PFSK-1 (cell line): ENCODE data around the gene TAPBP.
A peak's percentile ranks its signal among the peaks of the same experiment; 100 is the strongest.

ENCODE experiments used
- FOXP2 ChIP-seq: optimal IDR thresholded peaks from 2 replicates; pipeline ENCODE3; 2011; ENCODE audit warnings: borderline replicate concordance, control low read depth, inconsistent platforms; ENCODE audit not compliant: insufficient read depth; ENCODE audit errors: extremely low read length, extremely low read depth
- POLR2AphosphoS5 ChIP-seq: IDR thresholded peaks from 2 replicates; pipeline ENCODE4 v1.6.1; 2012; ENCODE audit warnings: low read depth, mild to moderate bottlenecking, control low read depth, low read length, moderate library complexity
- REST ChIP-seq, 2 experiments: IDR thresholded peaks; 2 replicates each; pipeline versions ENCODE4 v1.6.1 to v1.8.0; 2011 to 2012; ENCODE audit warnings: low read depth in 2 of 2, low read length in 2 of 2, control low read depth in 1 of 2, inconsistent platforms in 1 of 2, mild to moderate bottlenecking in 1 of 2, moderate library complexity in 1 of 2; ENCODE audit not compliant: insufficient read depth in 1 of 2
- SIN3A ChIP-seq: IDR thresholded peaks from 2 replicates; pipeline ENCODE4 v1.6.1; 2012; ENCODE audit warnings: mild to moderate bottlenecking, low read length, moderate library complexity, borderline replicate concordance; ENCODE audit not compliant: insufficient read depth
- TAF1 ChIP-seq: IDR thresholded peaks from 2 replicates; pipeline ENCODE4 v1.6.1; 2012; ENCODE audit warnings: low read length, control low read depth, borderline replicate concordance; ENCODE audit not compliant: insufficient read depth

Gene TAPBP

GRCh38 chr6:33277663-33278391 lies 36.1 kb downstream of the TAPBP start:
- TF ChIP-seq POLR2AphosphoS5 (no peak; the same call in 1 of the 2 replicates), SIN3A (no peak), FOXP2 (no peak), REST (IDR thresholded peaks at IDR 0.05; ENCODE audit: insufficient read depth in 1 of 2, low read depth in 2 of 2, low read length in 2 of 2) (no peak), TAF1 (no peak)

GRCh38 chr6:33276864-33277662 lies 36.8 kb downstream of the TAPBP start, which contains the start of gene B3GALT4:
Gene B3GALT4, plus strand, starts transcription at chr6:33277123. Its CDS starts 297 bp downstream, at chr6:33277420.
- TF ChIP-seq TAF1 (peak; percentile 10; the same call in 1 of the 2 replicates), FOXP2 (no peak), POLR2AphosphoS5 (peak; percentile 94), SIN3A (peak; percentile 95; the same call in 1 of the 2 replicates), REST (IDR thresholded peaks at IDR 0.05; ENCODE audit: insufficient read depth in 1 of 2, low read depth in 2 of 2, low read length in 2 of 2) (0 out of 4 replicates have a peak, but pooled peaks of 1 of the 2 experiments have one; percentile 5)

GRCh38 chr6:33276581-33276863 lies 37.4 kb downstream of the TAPBP start:
- TF ChIP-seq REST (IDR thresholded peaks at IDR 0.05; ENCODE audit: insufficient read depth in 1 of 2, low read depth in 2 of 2, low read length in 2 of 2) (no peak), TAF1 (peak; percentile 30; the same call in 1 of the 2 replicates), POLR2AphosphoS5 (no peak; the same call in 1 of the 2 replicates), FOXP2 (no peak), SIN3A (no peak)

- peak; percentile 40 for TF ChIP-seq POLR2AphosphoS5
Measured at GRCh38 chr6:33275795-33276580, 37.9 kb downstream of the TAPBP start.

GRCh38 chr6:33273924-33274902 lies 39.7 kb downstream of the TAPBP start:
- peak; percentile 15 for TF ChIP-seq POLR2AphosphoS5
- no peak for TF ChIP-seq TAF1
